K562 (cell line): Measurements from ENCODE around the gene CDC45. TPM values are rescaled to one million over a fixed set of nuclear protein-coding genes. Genes with fewer than 3 reads are reported as not detected.

Experiments
- KLF16 ChIP-seq: IDR thresholded peaks from 2 replicates; pipeline ENCODE4 v1.6.1; 2016; ENCODE audit warnings: antibody characterized with exemption
- MCM2 ChIP-seq: fragments of 450-650 bp; IDR thresholded peaks from 2 replicates; pipeline ENCODE4 v1.6.1; 2017; ENCODE audit warnings: low read depth, mild to moderate bottlenecking
- MCM5 ChIP-seq: fragments of 450-650 bp; IDR thresholded peaks from 2 replicates; pipeline ENCODE4 v1.6.1; 2016; ENCODE audit warnings: low read depth
- MIER1 ChIP-seq: fragments of 450-650 bp; IDR thresholded peaks from 2 replicates; pipeline ENCODE4 v1.6.1; 2016; ENCODE audit warnings: antibody characterized with exemption, mild to moderate bottlenecking, low read depth
- NFE2 ChIP-seq: IDR thresholded peaks from 2 replicates; pipeline ENCODE4 v1.6.1; 2014; ENCODE audit warnings: antibody characterized with exemption, low read depth
- STAT6 ChIP-seq: sonication (generic); formaldehyde crosslinking; IDR thresholded peaks from 2 replicates; pipeline ENCODE4 v1.8.1; 2023; ENCODE audit warnings: mild to moderate bottlenecking, missing genetic modification reagents
- TARDBP ChIP-seq: fragments of 450-650 bp; IDR thresholded peaks from 2 replicates; pipeline ENCODE4 v1.6.1; 2016
- ZBTB17 ChIP-seq: fragments of 450-650 bp; formaldehyde crosslinking; IDR thresholded peaks from 2 replicates; pipeline ENCODE4 v1.4.0; 2020; ENCODE audit warnings: mild to moderate bottlenecking
- ZNF740 ChIP-seq, 3 experiments: fragments of 200-800 bp in 1 of 3; sonication (Bioruptor generic) in 1 of 3; sonication (generic) in 1 of 3; formaldehyde crosslinking in 1 of 3; IDR thresholded peaks; 2 replicates each; pipeline versions ENCODE4 v1.6.1 to v1.8.0; 2016 to 2022; ENCODE audit warnings: mild to moderate bottlenecking in 2 of 3, missing compliant biosample characterization in 2 of 3, missing genetic modification characterization in 2 of 3, missing genetic modification reagents in 1 of 3
- polyA plus RNA-seq, 8 experiments: library from polyadenylated mRNA; depleted of rRNA in 4 of 8; stranded (reverse) in 5 of 8; unstranded in 3 of 8; fragments of >200 nt; fragmentation: Nextera tagmentation in 2 of 8; fragmentation: Illumina TruSeq in 1 of 8; extraction: Ambion mirVana in 2 of 8; extraction: Trizol in 1 of 8; gene quantifications; 2 replicates each; pipeline versions ENCODE4 v1.2.1 to v1.2.3, GENCODE V29; 2011 to 2014; ENCODE audit warnings: inconsistent platforms in 1 of 8, missing spikeins in 1 of 8
- total RNA-seq, 7 experiments: library from RNA; depleted of rRNA in 6 of 7; stranded (reverse); fragments of >200 nt in 6 of 7; fragmentation: Illumina TruSeq in 2 of 7; extraction: Trizol in 2 of 7; gene quantifications; 2 replicates each; pipeline versions ENCODE4 v1.2.1 to v1.2.3, GENCODE V29; 2011 to 2021; ENCODE audit warnings: low replicate concordance in 1 of 7
- TF ChIP-seq, protein P1 (sequence below): sonication (generic); formaldehyde crosslinking; IDR thresholded peaks from 2 replicates; pipeline ENCODE4 v1.8.0; 2023; ENCODE audit warnings: missing genetic modification reagents, mild to moderate bottlenecking, borderline replicate concordance
- TF ChIP-seq, protein P2 (sequence below): fragments of 250-450 bp; sonication (Bioruptor Pico); IDR thresholded peaks from 2 replicates; pipeline ENCODE4 v1.5.0; 2021

Gene CDC45
- total and polyA plus RNA-seq, 9 of the 15 experiments (the other 6 are each of a cell fraction or from before 2014, with no cell fraction given): 251 to 580 (median 410) TPM

DNA sequence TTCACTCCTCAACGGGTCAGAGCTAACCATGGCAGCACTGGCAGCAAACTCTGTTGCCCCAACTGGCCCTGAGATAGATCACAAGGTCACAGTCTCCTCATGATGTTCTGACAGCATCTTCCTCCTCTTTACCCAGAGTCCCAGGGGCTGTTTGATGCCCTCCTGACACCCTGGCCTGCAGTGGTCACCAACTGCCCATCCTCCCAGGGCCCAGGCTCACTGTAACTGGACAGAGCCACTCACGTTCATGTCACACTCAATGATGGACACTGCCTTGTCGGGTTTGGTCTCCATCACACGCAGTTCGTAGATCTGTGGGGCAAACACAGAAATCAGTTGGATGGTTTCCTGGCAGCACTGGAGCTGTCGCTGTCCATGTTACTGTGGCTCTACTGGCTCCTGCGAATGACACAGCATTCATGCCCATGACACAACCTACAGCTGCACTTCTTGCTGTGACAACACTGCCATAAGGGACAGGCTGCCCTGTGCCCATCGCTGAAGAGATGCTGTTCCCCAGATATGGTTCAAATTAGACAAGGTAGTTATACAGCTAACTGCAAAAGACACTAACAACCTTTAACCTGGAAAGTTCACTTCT, 21.8 kb upstream of the CDC45 start (continued):
- TF ChIP-seq STAT6 (CRISPR knock-in tag) (no peak), MIER1 (no peak), TARDBP (no peak), ZNF740 (CRISPR knock-in tag; IDR thresholded peaks at IDR 0.05) (0 out of 2 replicates have a peak, but pooled peaks have one; percentile 22), ZNF740 (tag; IDR thresholded peaks at IDR 0.05) (no peak), NFE2 (0 out of 2 replicates have a peak, but pooled peaks have one; percentile 26), MCM2 (no peak), ZBTB17 (CRISPR knock-in tag) (no peak), KLF16 (no peak), MCM5 (no peak)
- TF ChIP-seq, protein P1, sequence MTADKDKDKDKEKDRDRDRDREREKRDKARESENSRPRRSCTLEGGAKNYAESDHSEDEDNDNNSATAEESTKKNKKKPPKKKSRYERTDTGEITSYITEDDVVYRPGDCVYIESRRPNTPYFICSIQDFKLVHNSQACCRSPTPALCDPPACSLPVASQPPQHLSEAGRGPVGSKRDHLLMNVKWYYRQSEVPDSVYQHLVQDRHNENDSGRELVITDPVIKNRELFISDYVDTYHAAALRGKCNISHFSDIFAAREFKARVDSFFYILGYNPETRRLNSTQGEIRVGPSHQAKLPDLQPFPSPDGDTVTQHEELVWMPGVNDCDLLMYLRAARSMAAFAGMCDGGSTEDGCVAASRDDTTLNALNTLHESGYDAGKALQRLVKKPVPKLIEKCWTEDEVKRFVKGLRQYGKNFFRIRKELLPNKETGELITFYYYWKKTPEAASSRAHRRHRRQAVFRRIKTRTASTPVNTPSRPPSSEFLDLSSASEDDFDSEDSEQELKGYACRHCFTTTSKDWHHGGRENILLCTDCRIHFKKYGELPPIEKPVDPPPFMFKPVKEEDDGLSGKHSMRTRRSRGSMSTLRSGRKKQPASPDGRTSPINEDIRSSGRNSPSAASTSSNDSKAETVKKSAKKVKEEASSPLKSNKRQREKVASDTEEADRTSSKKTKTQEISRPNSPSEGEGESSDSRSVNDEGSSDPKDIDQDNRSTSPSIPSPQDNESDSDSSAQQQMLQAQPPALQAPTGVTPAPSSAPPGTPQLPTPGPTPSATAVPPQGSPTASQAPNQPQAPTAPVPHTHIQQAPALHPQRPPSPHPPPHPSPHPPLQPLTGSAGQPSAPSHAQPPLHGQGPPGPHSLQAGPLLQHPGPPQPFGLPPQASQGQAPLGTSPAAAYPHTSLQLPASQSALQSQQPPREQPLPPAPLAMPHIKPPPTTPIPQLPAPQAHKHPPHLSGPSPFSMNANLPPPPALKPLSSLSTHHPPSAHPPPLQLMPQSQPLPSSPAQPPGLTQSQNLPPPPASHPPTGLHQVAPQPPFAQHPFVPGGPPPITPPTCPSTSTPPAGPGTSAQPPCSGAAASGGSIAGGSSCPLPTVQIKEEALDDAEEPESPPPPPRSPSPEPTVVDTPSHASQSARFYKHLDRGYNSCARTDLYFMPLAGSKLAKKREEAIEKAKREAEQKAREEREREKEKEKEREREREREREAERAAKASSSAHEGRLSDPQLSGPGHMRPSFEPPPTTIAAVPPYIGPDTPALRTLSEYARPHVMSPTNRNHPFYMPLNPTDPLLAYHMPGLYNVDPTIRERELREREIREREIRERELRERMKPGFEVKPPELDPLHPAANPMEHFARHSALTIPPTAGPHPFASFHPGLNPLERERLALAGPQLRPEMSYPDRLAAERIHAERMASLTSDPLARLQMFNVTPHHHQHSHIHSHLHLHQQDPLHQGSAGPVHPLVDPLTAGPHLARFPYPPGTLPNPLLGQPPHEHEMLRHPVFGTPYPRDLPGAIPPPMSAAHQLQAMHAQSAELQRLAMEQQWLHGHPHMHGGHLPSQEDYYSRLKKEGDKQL (CRISPR knock-in tag): no peak
- TF ChIP-seq, protein P2, sequence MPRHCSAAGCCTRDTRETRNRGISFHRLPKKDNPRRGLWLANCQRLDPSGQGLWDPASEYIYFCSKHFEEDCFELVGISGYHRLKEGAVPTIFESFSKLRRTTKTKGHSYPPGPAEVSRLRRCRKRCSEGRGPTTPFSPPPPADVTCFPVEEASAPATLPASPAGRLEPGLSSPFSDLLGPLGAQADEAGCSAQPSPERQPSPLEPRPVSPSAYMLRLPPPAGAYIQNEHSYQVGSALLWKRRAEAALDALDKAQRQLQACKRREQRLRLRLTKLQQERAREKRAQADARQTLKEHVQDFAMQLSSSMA (CRISPR knock-in tag): no peak
